Esophagus squamous epithelium (tissue), 4 donors: ENCODE results near the gene STAT4.

Experiments used
- POLR2A ChIP-seq, 4 donors: fragments of 450-650 bp; IDR thresholded peaks; one replicate each; pipeline ENCODE4 v1.6.1; 2017; ENCODE audit warnings: antibody characterized with exemption in 4 of 4, mild to moderate bottlenecking in 4 of 4, moderate library complexity in 3 of 4
- TF ChIP-seq, protein P1 (sequence below), 6 experiments: fragments of 450-650 bp in 4 of 6; fragments of 200-600 bp in 2 of 6; sonication (generic) in 2 of 6; IDR thresholded peaks; one replicate each; pipeline ENCODE4 v1.5.1; 2016 to 2019; ENCODE audit warnings: antibody characterized with exemption in 6 of 6, mild to moderate bottlenecking in 4 of 6, moderate library complexity in 4 of 6

DNA sequence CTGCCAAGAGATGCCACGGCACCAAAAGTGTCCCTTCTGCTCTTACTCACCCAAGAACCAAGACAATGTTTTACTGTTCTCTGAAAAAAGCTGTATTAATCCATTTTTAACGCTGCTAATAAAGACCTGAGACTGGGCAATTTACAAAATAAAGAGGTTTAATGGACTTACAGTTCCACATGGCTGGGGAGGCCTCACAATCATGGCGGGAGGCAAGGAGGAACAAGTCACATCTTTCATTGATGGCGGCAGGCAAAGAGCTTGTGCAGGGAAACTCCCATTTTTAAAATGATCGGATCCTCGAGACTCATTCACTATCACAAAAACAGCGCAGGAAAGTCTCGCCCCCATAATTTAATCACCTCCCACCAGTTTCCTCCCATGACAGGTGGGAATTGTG lies 135.0 kb downstream of the STAT4 start:
- TF ChIP-seq, protein P1, sequence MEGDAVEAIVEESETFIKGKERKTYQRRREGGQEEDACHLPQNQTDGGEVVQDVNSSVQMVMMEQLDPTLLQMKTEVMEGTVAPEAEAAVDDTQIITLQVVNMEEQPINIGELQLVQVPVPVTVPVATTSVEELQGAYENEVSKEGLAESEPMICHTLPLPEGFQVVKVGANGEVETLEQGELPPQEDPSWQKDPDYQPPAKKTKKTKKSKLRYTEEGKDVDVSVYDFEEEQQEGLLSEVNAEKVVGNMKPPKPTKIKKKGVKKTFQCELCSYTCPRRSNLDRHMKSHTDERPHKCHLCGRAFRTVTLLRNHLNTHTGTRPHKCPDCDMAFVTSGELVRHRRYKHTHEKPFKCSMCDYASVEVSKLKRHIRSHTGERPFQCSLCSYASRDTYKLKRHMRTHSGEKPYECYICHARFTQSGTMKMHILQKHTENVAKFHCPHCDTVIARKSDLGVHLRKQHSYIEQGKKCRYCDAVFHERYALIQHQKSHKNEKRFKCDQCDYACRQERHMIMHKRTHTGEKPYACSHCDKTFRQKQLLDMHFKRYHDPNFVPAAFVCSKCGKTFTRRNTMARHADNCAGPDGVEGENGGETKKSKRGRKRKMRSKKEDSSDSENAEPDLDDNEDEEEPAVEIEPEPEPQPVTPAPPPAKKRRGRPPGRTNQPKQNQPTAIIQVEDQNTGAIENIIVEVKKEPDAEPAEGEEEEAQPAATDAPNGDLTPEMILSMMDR (IDR thresholded peaks at IDR 0.05) = no peak
- TF ChIP-seq POLR2A (IDR thresholded peaks at IDR 0.05) = no peak
